WTC11 (cell line): Measurements from ENCODE around the gene BTNL9. TPM values are rescaled to one million over a fixed set of nuclear protein-coding genes. Genes with fewer than 3 reads are reported as not detected.

Source experiments
- ATAC-seq: fragments of 200-7000 bp; cut with Tn5 transposase; 2 replicates; pipeline ENCODE4 v1.10.0; 2021; ENCODE audit warnings: mild to moderate bottlenecking, moderate library complexity
- CTCF ChIA-PET: fragments of 300-600 bp; sonication (Branson Sonifier 250); formaldehyde crosslinking; loops from one replicate; lab custom pipeline; 2021; ENCODE audit warnings: antibody characterized with exemption; lab: Charles Lee
- POLR2A ChIA-PET: fragments of 350-600 bp; sonication (Branson Sonifier 250); formaldehyde crosslinking; loops from one replicate; lab custom pipeline; 2021; ENCODE audit warnings: antibody characterized with exemption; lab: Charles Lee
- DNase-seq: peaks from one replicate; pipeline ENCODE4 v3.0.0; 2021; ENCODE audit warnings: low spot score
- H3K27ac Mint-ChIP-seq: 2 replicates; pipeline ENCODE4 v1.8.0; 2021; ENCODE audit warnings: mixed read lengths
- H3K27me3 Mint-ChIP-seq: 2 replicates; pipeline ENCODE4 v1.8.0; 2021; ENCODE audit warnings: low read depth, mild to moderate bottlenecking, moderate library complexity, mixed read lengths
- H3K36me3 Mint-ChIP-seq: 2 replicates; pipeline ENCODE4 v1.8.0; 2021; ENCODE audit warnings: mixed read lengths
- H3K4me1 Mint-ChIP-seq: 2 replicates; pipeline ENCODE4 v1.8.0; 2022; ENCODE audit warnings: mixed read lengths
- H3K4me3 Mint-ChIP-seq: 2 replicates; pipeline ENCODE4 v1.8.0; 2021; ENCODE audit warnings: mild to moderate bottlenecking, moderate library complexity, mixed read lengths
- H3K9me3 Mint-ChIP-seq: 2 replicates; pipeline ENCODE4 v1.8.0; 2021; ENCODE audit warnings: mixed read lengths
- ATF1 ChIP-seq: sonication (generic); formaldehyde crosslinking; IDR thresholded peaks from 2 replicates; pipeline ENCODE4 v1.8.1; 2023; ENCODE audit warnings: mild to moderate bottlenecking, moderate library complexity, missing genetic modification reagents
- NFATC4 ChIP-seq: fragments of 250-450 bp; sonication (Bioruptor Pico); IDR thresholded peaks from 2 replicates; pipeline ENCODE4 v1.9.0; 2021; ENCODE audit warnings: mild to moderate bottlenecking
- NR1H2 ChIP-seq: sonication (generic); formaldehyde crosslinking; IDR thresholded peaks from 2 replicates; pipeline ENCODE4 v1.9.0; 2021; ENCODE audit warnings: mild to moderate bottlenecking, moderate library complexity, missing genetic modification reagents
- RELA ChIP-seq: sonication (generic); formaldehyde crosslinking; IDR thresholded peaks from 2 replicates; pipeline ENCODE4 v1.8.1; 2022; ENCODE audit warnings: missing genetic modification reagents, mild to moderate bottlenecking, borderline replicate concordance
- RORB ChIP-seq: fragments of 250-450 bp; sonication (Bioruptor Pico); IDR thresholded peaks from 2 replicates; pipeline ENCODE4 v1.9.0; 2021; ENCODE audit warnings: mild to moderate bottlenecking
- TEAD1 ChIP-seq: sonication (generic); formaldehyde crosslinking; IDR thresholded peaks from 2 replicates; pipeline ENCODE4 v1.8.0; 2022; ENCODE audit warnings: mild to moderate bottlenecking, missing genetic modification reagents
- TP53 ChIP-seq: sonication (generic); formaldehyde crosslinking; IDR thresholded peaks from 2 replicates; pipeline ENCODE4 v1.8.1; 2023; ENCODE audit warnings: mild to moderate bottlenecking, missing genetic modification reagents
- ZNF121 ChIP-seq: sonication (generic); formaldehyde crosslinking; IDR thresholded peaks from 2 replicates; pipeline ENCODE4 v1.8.0; 2023; ENCODE audit warnings: missing genetic modification reagents
- ZNF138 ChIP-seq: sonication (generic); formaldehyde crosslinking; conservative IDR thresholded peaks from 2 replicates; pipeline ENCODE4 v1.8.1; 2022; ENCODE audit warnings: mild to moderate bottlenecking, moderate library complexity, missing genetic modification reagents
- ZNF317 ChIP-seq: sonication (generic); formaldehyde crosslinking; IDR thresholded peaks from 2 replicates; pipeline ENCODE4 v1.8.1; 2023; ENCODE audit warnings: low read depth, mild to moderate bottlenecking, moderate library complexity, missing genetic modification reagents, borderline replicate concordance
- ZNF671 ChIP-seq: fragments of 250-450 bp; sonication (Bioruptor Pico); IDR thresholded peaks from 2 replicates; pipeline ENCODE4 v1.8.0; 2021; ENCODE audit warnings: mild to moderate bottlenecking
- total RNA-seq: library from RNA; stranded (reverse); gene quantifications from 3 replicates; pipeline ENCODE4 v1.2.3, GENCODE V29; 2021
- TF ChIP-seq, protein P1 (sequence below): fragments of 250-450 bp; sonication (Bioruptor Pico); IDR thresholded peaks from 2 replicates; pipeline ENCODE4 v1.9.0; 2021; ENCODE audit warnings: moderate library complexity, mild to moderate bottlenecking, inconsistent platforms, borderline replicate concordance
- TF ChIP-seq, protein P2 (sequence below): sonication (generic); formaldehyde crosslinking; IDR thresholded peaks from 2 replicates; pipeline ENCODE4 v1.8.0; 2022; ENCODE audit warnings: mild to moderate bottlenecking, missing genetic modification reagents
- TF ChIP-seq, protein P3 (sequence below): sonication (generic); formaldehyde crosslinking; IDR thresholded peaks from 2 replicates; pipeline ENCODE4 v1.8.0; 2022; ENCODE audit warnings: mild to moderate bottlenecking, missing genetic modification reagents
- TF ChIP-seq, protein P4 (sequence below): sonication (generic); formaldehyde crosslinking; conservative IDR thresholded peaks from 2 replicates; pipeline ENCODE4 v1.8.1; 2022; ENCODE audit warnings: mild to moderate bottlenecking, missing genetic modification reagents
- TF ChIP-seq, protein P5 (sequence below): sonication (generic); formaldehyde crosslinking; IDR thresholded peaks from 2 replicates; pipeline ENCODE4 v1.8.0; 2022; ENCODE audit warnings: mild to moderate bottlenecking, missing genetic modification reagents

The BTNL9 gene
- total RNA-seq, 1 experiment from 2014 or later = 3.4 TPM

DNA sequence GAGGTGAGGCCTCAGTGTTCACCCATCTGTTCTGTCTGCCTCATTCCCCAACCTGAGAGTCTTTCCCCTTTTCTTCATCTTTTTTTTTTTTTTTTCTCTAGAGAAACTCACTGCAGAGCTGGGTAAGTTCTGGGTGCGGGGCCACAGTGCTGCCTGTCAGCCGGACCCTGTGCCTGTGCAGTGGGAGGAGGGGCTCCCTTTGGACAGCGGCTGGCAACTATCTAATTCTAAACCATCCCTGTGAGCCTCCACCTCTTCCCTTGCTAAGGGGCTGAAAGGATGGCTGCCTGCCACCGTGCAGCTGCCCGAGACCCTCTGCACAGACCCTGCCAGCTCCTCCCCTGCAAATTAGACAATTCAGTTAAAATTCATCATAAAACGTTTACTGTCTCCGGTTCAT, 14.1 kb downstream of the BTNL9 start:
- ATAC-seq = peak; percentile 8; the same call in 1 of the 2 replicates
- TF ChIP-seq, protein P1, sequence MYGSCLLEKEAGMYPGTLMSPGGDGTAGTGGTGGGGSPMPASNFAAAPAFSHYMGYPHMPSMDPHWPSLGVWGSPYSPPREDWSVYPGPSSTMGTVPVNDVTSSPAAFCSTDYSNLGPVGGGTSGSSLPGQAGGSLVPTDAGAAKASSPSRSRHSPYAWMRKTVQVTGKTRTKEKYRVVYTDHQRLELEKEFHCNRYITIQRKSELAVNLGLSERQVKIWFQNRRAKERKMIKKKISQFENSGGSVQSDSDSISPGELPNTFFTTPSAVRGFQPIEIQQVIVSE (CRISPR knock-in tag) = no peak
- TF ChIP-seq TEAD1 (CRISPR knock-in tag) = no peak
- CTCF ChIA-PET = interaction anchor here (1.2 to 2.2 kb wide), 4 partner anchors 10 to 185 kb away, joined by 4 to 10 read pairs (median 6); no protein-coding TSS in a partner anchor
- Mint-ChIP-seq H3K27ac (no peak overlapping the region), H3K27me3 (peaks cover 98% of the 10 kb centered on the region), H3K4me3 (peak overlapping the region; percentile 90), H3K9me3 (no peaks in the 10 kb centered on the region), H3K4me1 (peaks cover 42% of the 10 kb centered on the region), H3K36me3 (peaks cover 4% of the 10 kb centered on the region; the same call in 1 of the 2 replicates)
- no peak for DNase-seq
- POLR2A ChIA-PET = interaction anchor here (0.6 kb wide), 1 partner anchor 10 kb away, joined by 3 read pairs; no protein-coding TSS in a partner anchor

DNA sequence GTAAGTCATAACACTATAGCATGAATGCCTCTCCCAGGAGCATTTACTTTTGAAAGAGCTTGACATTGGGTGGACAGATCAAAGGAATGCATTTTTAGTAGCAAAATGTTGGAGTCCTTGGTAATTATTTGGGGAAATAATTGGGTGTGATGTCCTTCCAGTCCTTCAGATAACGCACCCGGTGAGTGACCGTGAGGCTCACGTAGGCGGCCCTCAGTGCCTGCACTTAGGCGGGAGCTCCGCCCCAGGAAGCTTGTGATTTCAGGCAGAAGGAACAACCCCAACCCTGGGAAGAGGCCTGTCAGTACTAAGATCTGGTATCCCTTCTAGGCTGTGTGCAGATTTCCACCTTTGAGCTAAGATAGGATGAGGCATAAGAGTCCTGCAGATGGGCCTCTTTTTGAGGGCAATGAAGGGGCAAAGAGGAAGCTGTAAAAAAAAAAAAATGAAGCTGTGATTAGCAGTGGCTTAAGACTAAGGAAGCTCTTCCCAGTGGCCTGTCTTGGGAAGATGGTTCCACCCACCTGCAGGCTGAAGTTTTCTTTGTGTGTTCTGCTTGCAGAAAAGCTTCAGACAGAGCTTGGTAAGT, 14.9 kb downstream of the BTNL9 start:
- ChIA-PET POLR2A (interaction anchor here (0.5 to 1.0 kb wide), 2 partner anchors 9 to 15 kb away, joined by 3 to 4 read pairs; no protein-coding TSS in a partner anchor), CTCF (interaction anchor here (0.7 to 2.2 kb wide), 7 partner anchors 11 to 270 kb away, joined by 3 to 10 read pairs (median 4); no protein-coding TSS in a partner anchor)
- TF ChIP-seq, protein P2, sequence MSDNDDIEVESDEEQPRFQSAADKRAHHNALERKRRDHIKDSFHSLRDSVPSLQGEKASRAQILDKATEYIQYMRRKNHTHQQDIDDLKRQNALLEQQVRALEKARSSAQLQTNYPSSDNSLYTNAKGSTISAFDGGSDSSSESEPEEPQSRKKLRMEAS = no peak
- TF ChIP-seq, protein P1 (CRISPR knock-in tag) = no peak
- TF ChIP-seq ZNF671 (CRISPR knock-in tag) = no peak
- TF ChIP-seq TP53 (CRISPR knock-in tag) = no peak
- DNase-seq (no peak), ATAC-seq (no peak)
- Mint-ChIP-seq H3K4me3 (peak overlapping the region; percentile 90), H3K27me3 (peaks cover 98% of the 10 kb centered on the region), H3K9me3 (no peaks in the 10 kb centered on the region), H3K4me1 (peaks cover 44% of the 10 kb centered on the region), H3K36me3 (peaks cover 4% of the 10 kb centered on the region; the same call in 1 of the 2 replicates), H3K27ac (no peak overlapping the region)

DNA sequence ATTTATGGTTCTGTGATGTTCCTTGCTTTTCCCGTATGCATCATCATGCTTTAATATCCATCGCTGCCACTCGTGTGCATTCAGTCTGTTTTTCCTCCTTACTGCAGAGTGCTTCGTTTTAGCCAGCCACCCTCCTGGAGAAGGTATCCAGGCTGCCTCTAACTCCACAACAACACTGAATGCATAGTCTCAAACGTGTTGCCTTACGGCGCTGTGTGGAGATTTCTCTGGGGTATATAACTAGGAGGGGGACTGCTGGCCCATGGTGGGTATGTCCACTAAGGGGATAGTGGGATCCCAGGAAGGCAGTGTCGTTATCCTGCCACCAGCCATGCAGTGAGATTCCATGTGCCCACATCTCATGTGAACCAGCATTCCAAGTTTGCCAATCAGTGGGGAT, 16.4 kb downstream of the BTNL9 start:
- CTCF ChIA-PET = no interaction called here
- H3K4me1 Mint-ChIP-seq = peaks cover 42% of the 10 kb centered on the region

DNA sequence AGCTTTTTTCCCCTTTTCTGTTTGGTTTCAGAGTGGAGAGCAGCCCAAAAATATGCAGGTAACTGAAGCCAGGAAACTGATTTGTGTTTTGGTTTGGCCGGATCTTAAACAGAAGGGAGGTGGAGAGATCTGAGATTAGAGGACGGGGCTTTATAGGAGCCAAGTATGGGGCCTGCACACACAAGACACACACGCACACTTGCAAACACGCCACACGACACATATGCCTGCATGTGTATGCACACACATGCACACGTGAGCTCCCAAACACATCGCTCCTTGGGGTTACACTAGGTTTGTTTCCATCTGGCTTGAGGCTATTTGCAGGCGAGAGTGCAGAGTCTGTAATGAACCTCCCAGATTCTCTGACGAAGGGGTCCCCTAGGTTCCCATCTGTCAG, 18.3 kb downstream of the BTNL9 start:
- peaks cover 38% of the 10 kb centered on the region for H3K4me1 Mint-ChIP-seq
- no peaks in the 10 kb centered on the region for H3K36me3 Mint-ChIP-seq
- DNase-seq (no peak), ATAC-seq (no peak)
- H3K4me3 Mint-ChIP-seq = peak overlapping the region; percentile 64
- peaks cover 99% of the 10 kb centered on the region for H3K27me3 Mint-ChIP-seq
- H3K27ac Mint-ChIP-seq = no peak overlapping the region
- TF ChIP-seq, protein P3, sequence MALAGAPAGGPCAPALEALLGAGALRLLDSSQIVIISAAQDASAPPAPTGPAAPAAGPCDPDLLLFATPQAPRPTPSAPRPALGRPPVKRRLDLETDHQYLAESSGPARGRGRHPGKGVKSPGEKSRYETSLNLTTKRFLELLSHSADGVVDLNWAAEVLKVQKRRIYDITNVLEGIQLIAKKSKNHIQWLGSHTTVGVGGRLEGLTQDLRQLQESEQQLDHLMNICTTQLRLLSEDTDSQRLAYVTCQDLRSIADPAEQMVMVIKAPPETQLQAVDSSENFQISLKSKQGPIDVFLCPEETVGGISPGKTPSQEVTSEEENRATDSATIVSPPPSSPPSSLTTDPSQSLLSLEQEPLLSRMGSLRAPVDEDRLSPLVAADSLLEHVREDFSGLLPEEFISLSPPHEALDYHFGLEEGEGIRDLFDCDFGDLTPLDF = no peak
- TF ChIP-seq, protein P4, sequence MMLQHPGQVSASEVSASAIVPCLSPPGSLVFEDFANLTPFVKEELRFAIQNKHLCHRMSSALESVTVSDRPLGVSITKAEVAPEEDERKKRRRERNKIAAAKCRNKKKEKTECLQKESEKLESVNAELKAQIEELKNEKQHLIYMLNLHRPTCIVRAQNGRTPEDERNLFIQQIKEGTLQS (CRISPR knock-in tag) = no peak
- no peak for TF ChIP-seq NFATC4 (CRISPR knock-in tag)
- no peak for TF ChIP-seq RELA (CRISPR knock-in tag)
- no peak for TF ChIP-seq NR1H2
- TF ChIP-seq ZNF138 = no peak
- TF ChIP-seq RORB (CRISPR knock-in tag) = no peak
- no peak for TF ChIP-seq ATF1 (CRISPR knock-in tag)
- no peak for TF ChIP-seq ZNF121 (CRISPR knock-in tag)
- ChIA-PET CTCF (interaction anchor here (1.8 kb wide), 1 partner anchor 30 kb away, joined by 6 read pairs; no protein-coding TSS in a partner anchor), POLR2A (no interaction called here)
- no peaks in the 10 kb centered on the region for H3K9me3 Mint-ChIP-seq

More for the DNA sequence above, 16.4 kb downstream of the BTNL9 start:
- no peak overlapping the region for H3K27ac Mint-ChIP-seq
- DNase-seq = no peak
- peaks cover 4% of the 10 kb centered on the region; the same call in 1 of the 2 replicates for H3K36me3 Mint-ChIP-seq
- TF ChIP-seq ZNF671 (CRISPR knock-in tag) (no peak), ZNF317 (CRISPR knock-in tag) (no peak)
- TF ChIP-seq, protein P5, sequence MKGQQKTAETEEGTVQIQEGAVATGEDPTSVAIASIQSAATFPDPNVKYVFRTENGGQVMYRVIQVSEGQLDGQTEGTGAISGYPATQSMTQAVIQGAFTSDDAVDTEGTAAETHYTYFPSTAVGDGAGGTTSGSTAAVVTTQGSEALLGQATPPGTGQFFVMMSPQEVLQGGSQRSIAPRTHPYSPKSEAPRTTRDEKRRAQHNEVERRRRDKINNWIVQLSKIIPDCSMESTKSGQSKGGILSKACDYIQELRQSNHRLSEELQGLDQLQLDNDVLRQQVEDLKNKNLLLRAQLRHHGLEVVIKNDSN (CRISPR knock-in tag) = no peak
- ATAC-seq = no peak
- POLR2A ChIA-PET = no interaction called here
- H3K9me3 Mint-ChIP-seq = no peaks in the 10 kb centered on the region
- H3K4me3 Mint-ChIP-seq = no peak overlapping the region
- H3K27me3 Mint-ChIP-seq = peaks cover 98% of the 10 kb centered on the region
